HPDE6-E6E7 (cell line): ENCODE measurements around the gene PIGQ.

Experiments used
- DNase-seq: peaks from one replicate; pipeline ENCODE4 v3.0.0; 2011; ENCODE audit warnings: missing footprints; ENCODE audit errors: extremely low spot score

The PIGQ gene

GRCh38 chr16:555528-556473 is 14.0 kb upstream of the PIGQ start:
- DNase-seq = no peak

GRCh38 chr16:556474-557173 is 13.1 kb upstream of the PIGQ start:
- no peak for DNase-seq

GRCh38 chr16:557463-558297 is 12.1 kb upstream of the PIGQ start:
- no peak for DNase-seq

GRCh38 chr16:558298-559020 is 11.3 kb upstream of the PIGQ start:
- no peak for DNase-seq

- no peak for DNase-seq
Measured at GRCh38 chr16:559021-559380, 10.8 kb upstream of the PIGQ start.

- DNase-seq = no peak
Measured at GRCh38 chr16:559411-560203, 10.2 kb upstream of the PIGQ start.

- DNase-seq = no peak
Measured at GRCh38 chr16:560204-560700, 9.5 kb upstream of the PIGQ start, which contains the start of gene PRR35. TSS of gene PRR35 (plus strand) at chr16:560394. CDS start at chr16:563295, 2,901 bp downstream.

GRCh38 chr16:560701-561412 is 8.9 kb upstream of the PIGQ start:
- no peak for DNase-seq

GRCh38 chr16:561413-561794 is 8.4 kb upstream of the PIGQ start:
- no peak for DNase-seq

- no peak for DNase-seq
Measured at GRCh38 chr16:561957-562938, 7.5 kb upstream of the PIGQ start.

- DNase-seq = no peak
Measured at GRCh38 chr16:563072-563644, 6.6 kb upstream of the PIGQ start.

- DNase-seq = no peak
Measured at GRCh38 chr16:564690-565418, 4.9 kb upstream of the PIGQ start.

- DNase-seq = no peak
Measured at GRCh38 chr16:565419-566330, 4.1 kb upstream of the PIGQ start.

GRCh38 chr16:566475-567372 is 3.0 kb upstream of the PIGQ start, which contains the start of gene NHLRC4:
TSS of gene NHLRC4 (plus strand) at chr16:567005. CDS start at chr16:568048, 1,043 bp downstream.
- DNase-seq = no peak
